ENCODE measurements around the gene CPED1. TPM values are rescaled to one million over a fixed set of nuclear protein-coding genes. Genes with fewer than 3 reads are reported as not detected.

Gene CPED1
- total RNA-seq, 4 donors from 2014 or later: 1.3 to 5.6 (median 3.6) TPM

DNA sequence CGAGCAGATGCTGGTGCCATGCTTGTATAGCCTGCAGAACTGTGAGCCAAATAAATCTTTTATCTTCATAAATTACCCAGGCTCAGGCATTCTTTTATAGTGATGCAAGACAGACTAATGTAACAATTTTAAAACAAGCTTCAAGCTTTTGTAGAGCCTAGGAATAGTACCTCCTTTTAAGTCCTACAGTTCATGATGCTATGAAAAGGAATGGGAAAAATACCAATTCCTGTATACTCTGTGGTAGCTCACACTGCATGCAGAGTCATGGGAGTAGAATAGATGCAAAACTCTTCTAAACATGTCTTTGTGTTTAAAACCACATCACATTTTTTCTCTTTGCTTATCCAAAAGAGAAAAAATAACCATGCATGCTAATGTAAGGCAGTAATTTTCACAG lies 273.7 kb downstream of the CPED1 start:
- Histone ChIP-seq H3K36me3 (no peaks in the 10 kb centered on the region), H3K9me3 (no peaks in the 10 kb centered on the region), H3K4me1 (no peaks in the 10 kb centered on the region), H3K27me3 (no peaks in the 10 kb centered on the region), H3K4me3 (no peak overlapping the region), H3K27ac (no peak overlapping the region)
- WGBS: 53% methylated on average over 1 of the region's 1 CpG
- DNase-seq (ENCODE audit: low spot score in 2 of 2): no peak
- TF ChIP-seq EP300 (IDR thresholded peaks at IDR 0.05) (no peak), POLR2A (IDR thresholded peaks at IDR 0.05) (no peak), POLR2AphosphoS5 (IDR thresholded peaks at IDR 0.05) (no peak)
- TF ChIP-seq, protein P1, sequence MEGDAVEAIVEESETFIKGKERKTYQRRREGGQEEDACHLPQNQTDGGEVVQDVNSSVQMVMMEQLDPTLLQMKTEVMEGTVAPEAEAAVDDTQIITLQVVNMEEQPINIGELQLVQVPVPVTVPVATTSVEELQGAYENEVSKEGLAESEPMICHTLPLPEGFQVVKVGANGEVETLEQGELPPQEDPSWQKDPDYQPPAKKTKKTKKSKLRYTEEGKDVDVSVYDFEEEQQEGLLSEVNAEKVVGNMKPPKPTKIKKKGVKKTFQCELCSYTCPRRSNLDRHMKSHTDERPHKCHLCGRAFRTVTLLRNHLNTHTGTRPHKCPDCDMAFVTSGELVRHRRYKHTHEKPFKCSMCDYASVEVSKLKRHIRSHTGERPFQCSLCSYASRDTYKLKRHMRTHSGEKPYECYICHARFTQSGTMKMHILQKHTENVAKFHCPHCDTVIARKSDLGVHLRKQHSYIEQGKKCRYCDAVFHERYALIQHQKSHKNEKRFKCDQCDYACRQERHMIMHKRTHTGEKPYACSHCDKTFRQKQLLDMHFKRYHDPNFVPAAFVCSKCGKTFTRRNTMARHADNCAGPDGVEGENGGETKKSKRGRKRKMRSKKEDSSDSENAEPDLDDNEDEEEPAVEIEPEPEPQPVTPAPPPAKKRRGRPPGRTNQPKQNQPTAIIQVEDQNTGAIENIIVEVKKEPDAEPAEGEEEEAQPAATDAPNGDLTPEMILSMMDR (IDR thresholded peaks at IDR 0.05): no peak

DNA sequence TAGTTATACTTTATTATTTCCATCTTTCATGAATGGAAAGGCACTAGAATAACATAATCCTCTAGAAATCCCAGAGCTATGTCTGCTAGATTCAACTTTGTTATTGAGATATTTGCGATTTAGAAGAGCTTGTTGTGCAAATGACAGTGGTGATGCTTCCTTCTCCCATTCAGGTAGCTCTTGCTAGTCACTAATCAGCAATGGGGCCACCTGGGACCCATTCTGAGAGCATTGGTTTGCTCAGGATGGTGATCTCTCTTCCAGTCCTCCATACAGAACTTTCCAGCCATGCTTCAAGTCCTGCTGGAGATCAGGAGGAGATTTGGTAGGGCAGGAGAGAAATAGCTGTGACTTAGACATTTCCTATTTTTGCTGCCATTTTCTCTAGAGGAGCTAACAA lies 274.5 kb downstream of the CPED1 start:
- Histone ChIP-seq H3K4me3 (no peak overlapping the region), H3K27ac (no peak overlapping the region), H3K36me3 (peaks cover 3% of the 10 kb centered on the region), H3K9me3 (no peaks in the 10 kb centered on the region), H3K4me1 (no peaks in the 10 kb centered on the region), H3K27me3 (no peaks in the 10 kb centered on the region)
- TF ChIP-seq EP300 (IDR thresholded peaks at IDR 0.05) (no peak), POLR2A (IDR thresholded peaks at IDR 0.05) (no peak), POLR2AphosphoS5 (IDR thresholded peaks at IDR 0.05) (no peak)
- TF ChIP-seq, protein P1 (IDR thresholded peaks at IDR 0.05): no peak
- 97% methylated on average over 1 of the region's 1 CpG for WGBS
- DNase-seq (ENCODE audit: low spot score in 2 of 2): no peak

DNA sequence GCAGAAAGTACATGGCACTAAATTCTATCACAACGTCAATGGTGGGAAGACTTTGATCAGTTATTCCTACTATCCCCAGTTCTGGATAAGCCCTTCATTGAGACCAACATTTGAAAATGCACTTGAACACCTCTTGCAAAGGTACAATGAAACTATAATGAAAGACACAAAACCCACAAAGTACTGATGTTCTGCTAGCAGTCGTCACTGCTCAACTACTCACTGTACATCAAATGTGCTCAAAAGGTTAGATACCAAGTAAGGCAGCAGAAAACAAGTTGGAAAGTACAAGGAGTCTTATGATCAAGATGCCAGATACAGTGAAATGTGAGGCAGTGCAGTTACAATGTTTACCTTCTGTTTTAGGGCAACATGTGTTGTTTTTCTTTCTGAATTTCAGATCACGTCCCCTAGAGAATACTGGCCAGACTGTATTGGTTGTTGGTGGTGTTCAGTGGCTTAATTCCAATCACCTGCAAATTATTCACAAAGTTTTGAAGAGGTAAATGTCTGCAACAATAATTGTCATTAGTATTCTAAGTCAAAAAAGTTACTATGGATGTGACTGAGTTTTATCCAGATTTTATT lies 277.9 kb downstream of the CPED1 start:
- TF ChIP-seq, protein P1 (IDR thresholded peaks at IDR 0.05): no peak
- TF ChIP-seq POLR2A (IDR thresholded peaks at IDR 0.05) (no peak), EP300 (IDR thresholded peaks at IDR 0.05) (no peak), POLR2AphosphoS5 (IDR thresholded peaks at IDR 0.05) (no peak)
- Histone ChIP-seq H3K4me3 (no peak overlapping the region), H3K4me1 (no peaks in the 10 kb centered on the region), H3K9me3 (no peaks in the 10 kb centered on the region), H3K27ac (no peak overlapping the region), H3K36me3 (peaks cover 3% of the 10 kb centered on the region), H3K27me3 (no peaks in the 10 kb centered on the region)
- DNase-seq (ENCODE audit: low spot score in 2 of 2): no peak
- WGBS: 92% methylated on average over 3 of the region's 3 CpGs

DNA sequence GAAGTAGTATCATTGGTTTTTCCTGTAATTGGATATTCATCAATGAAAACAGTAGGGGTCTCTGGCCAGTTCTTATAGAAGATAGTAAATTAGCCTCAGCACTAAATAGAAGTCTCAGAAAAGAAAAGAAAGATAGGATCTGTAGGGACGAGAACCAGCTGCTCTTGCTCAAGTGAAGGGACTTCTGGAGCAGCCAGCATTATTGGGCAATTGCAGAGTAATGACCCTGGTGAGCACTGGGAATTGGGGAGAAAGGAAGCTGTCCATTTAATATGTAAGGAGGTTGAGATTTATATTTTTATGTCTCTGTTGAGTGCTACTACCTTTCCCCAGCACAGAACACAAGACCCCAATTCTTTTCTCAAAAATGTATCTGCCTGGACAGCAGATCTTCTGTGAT lies 279.1 kb downstream of the CPED1 start:
- Histone ChIP-seq H3K36me3 (peaks cover 3% of the 10 kb centered on the region), H3K9me3 (no peaks in the 10 kb centered on the region), H3K4me1 (no peaks in the 10 kb centered on the region), H3K27ac (no peak overlapping the region), H3K4me3 (no peak overlapping the region), H3K27me3 (no peaks in the 10 kb centered on the region)
- 56% methylated on average over 1 of the region's 1 CpG for WGBS
- TF ChIP-seq EP300 (IDR thresholded peaks at IDR 0.05) (no peak), POLR2A (IDR thresholded peaks at IDR 0.05) (no peak), POLR2AphosphoS5 (IDR thresholded peaks at IDR 0.05) (no peak)
- TF ChIP-seq, protein P1 (IDR thresholded peaks at IDR 0.05): no peak
- DNase-seq (ENCODE audit: low spot score in 2 of 2): no peak

DNA sequence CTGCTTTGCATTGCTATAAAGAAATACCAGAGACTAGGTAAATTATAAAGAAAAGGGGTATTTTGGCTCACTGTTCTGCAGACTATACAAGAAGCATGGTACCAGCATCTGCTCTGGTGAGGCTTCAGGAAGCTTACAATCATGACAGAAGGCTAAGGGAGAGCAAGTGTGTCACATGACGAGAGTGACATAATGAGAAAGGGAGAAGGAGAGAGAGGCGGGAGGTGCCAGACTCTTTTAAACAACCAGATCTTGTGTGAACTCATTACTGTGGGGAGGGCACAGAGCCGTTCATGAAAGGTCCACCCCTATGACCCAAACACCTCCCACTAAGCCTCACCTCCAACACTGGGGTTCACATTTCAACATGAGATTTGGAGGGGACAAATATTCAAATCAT lies 281.3 kb downstream of the CPED1 start:
- H3K27me3 ChIP-seq: no peaks in the 10 kb centered on the region
- no peak overlapping the region for H3K27ac ChIP-seq
- WGBS: 88% methylated on average over 3 of the region's 3 CpGs

More for the DNA sequence above, 281.3 kb downstream of the CPED1 start:
- DNase-seq (ENCODE audit: low spot score in 2 of 2): no peak
- TF ChIP-seq POLR2AphosphoS5 (IDR thresholded peaks at IDR 0.05) (no peak), POLR2A (IDR thresholded peaks at IDR 0.05) (no peak), EP300 (IDR thresholded peaks at IDR 0.05) (no peak)
- TF ChIP-seq, protein P1 (IDR thresholded peaks at IDR 0.05): no peak
- H3K4me1 ChIP-seq: peaks cover 12% of the 10 kb centered on the region
- H3K4me3 ChIP-seq: no peak overlapping the region
- peaks cover 3% of the 10 kb centered on the region for H3K36me3 ChIP-seq
- H3K9me3 ChIP-seq: no peaks in the 10 kb centered on the region

Data from suprapubic skin (tissue), 4 donors.